Measurements from ENCODE around the gene FOXP1.

DNA sequence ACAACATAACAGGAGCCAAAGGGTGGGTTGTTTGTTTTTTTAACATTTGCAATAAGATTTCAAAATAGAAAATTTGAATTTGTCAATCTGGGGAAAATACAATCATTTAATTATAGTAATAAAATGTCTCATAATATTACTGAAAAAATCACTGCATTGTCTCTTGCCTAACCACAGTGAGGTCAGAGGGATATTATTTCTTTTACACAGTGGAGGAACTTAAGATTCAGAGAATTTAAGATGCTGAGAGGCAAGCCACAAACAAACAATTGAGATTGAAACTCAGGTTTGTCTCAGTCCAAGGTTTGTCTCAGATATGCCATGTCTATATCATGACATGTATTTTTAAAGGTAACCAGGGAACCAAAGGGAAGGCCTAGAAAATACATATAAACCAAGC is 428.7 kb downstream of the FOXP1 start:
- TF ChIP-seq, protein P1, sequence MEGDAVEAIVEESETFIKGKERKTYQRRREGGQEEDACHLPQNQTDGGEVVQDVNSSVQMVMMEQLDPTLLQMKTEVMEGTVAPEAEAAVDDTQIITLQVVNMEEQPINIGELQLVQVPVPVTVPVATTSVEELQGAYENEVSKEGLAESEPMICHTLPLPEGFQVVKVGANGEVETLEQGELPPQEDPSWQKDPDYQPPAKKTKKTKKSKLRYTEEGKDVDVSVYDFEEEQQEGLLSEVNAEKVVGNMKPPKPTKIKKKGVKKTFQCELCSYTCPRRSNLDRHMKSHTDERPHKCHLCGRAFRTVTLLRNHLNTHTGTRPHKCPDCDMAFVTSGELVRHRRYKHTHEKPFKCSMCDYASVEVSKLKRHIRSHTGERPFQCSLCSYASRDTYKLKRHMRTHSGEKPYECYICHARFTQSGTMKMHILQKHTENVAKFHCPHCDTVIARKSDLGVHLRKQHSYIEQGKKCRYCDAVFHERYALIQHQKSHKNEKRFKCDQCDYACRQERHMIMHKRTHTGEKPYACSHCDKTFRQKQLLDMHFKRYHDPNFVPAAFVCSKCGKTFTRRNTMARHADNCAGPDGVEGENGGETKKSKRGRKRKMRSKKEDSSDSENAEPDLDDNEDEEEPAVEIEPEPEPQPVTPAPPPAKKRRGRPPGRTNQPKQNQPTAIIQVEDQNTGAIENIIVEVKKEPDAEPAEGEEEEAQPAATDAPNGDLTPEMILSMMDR (IDR thresholded peaks at IDR 0.05; ENCODE audit: low read length), result no peak
- no peak for TF ChIP-seq EZH2 (IDR thresholded peaks at IDR 0.05; ENCODE audit: borderline replicate concordance, low read length)
